Measurements from ENCODE around the gene POLL. TPM values are rescaled to one million over a fixed set of nuclear protein-coding genes. Genes with fewer than 3 reads are reported as not detected.

POLL gene
- total RNA-seq, 4 donors from 2014 or later = 23.9 to 89.8 (median 29.8) TPM

DNA sequence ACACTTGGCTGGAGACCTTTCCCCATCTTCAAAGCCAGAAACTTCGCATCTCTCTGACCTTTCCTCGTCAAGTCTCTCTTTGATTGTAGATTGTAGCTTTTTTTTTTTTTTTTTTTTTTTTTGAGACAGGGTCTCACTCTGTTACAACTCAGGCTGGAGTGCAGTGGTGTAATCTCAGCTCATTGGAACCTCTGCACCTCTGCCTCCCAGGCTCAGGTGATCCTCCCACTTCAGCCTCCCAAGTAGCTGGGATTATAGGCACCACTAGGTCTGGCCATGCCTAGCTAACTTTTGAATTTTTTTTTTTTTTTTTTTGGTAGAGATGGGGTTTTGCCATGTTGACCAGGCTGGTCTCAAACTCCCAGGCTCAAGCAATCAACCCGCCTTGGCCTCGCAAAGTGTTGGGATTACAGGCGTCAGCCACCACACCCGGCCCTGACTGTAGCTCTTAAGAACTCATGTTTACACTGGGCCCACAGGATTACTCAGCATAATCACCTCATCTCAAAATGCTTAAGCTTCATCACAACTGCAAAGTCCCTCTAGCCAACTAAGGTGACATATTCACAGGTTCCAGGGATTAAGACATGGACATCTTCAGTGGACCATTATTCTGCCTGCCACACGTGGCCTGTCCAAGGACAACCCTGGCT lies 11.7 kb downstream of the POLL start:
- H3K4me1 ChIP-seq = no peaks in the 10 kb centered on the region
- H3K27me3 ChIP-seq = no peaks in the 10 kb centered on the region
- no peak overlapping the region for H3K4me3 ChIP-seq
- intact Hi-C loops (cut with DNase I; ENCODE audit: low total_unique reads) = no loop called here
- H3K9me3 ChIP-seq = no peaks in the 10 kb centered on the region
- in situ Hi-C loops (cut with MboI; ENCODE audit: low pct_ligation_motif_present in 1 of 4, low pct_unique_long_range_greater_than_20kb in 1 of 4, low sequenced_read_pairs in 3 of 4) = no loop called here
- H3K27ac ChIP-seq = no peak overlapping the region
- TF ChIP-seq POLR2AphosphoS5 (IDR thresholded peaks at IDR 0.05) (no peak), POLR2A (IDR thresholded peaks at IDR 0.05) (no peak), CTCF (IDR thresholded peaks at IDR 0.05) (no peak), EP300 (IDR thresholded peaks at IDR 0.05; ENCODE audit: low read depth) (no peak)
- DNase-seq = no peak
- peaks cover 0 to 3% (median 0%) of the 10 kb centered on the region in 4 donors for H3K36me3 ChIP-seq
- 84 to 95% methylated on average over 2 to 7 of the region's 7 CpGs for whole genome bisulfite sequencing, 2 donors (ENCODE audit: low coverage in 1 of 2)

DNA sequence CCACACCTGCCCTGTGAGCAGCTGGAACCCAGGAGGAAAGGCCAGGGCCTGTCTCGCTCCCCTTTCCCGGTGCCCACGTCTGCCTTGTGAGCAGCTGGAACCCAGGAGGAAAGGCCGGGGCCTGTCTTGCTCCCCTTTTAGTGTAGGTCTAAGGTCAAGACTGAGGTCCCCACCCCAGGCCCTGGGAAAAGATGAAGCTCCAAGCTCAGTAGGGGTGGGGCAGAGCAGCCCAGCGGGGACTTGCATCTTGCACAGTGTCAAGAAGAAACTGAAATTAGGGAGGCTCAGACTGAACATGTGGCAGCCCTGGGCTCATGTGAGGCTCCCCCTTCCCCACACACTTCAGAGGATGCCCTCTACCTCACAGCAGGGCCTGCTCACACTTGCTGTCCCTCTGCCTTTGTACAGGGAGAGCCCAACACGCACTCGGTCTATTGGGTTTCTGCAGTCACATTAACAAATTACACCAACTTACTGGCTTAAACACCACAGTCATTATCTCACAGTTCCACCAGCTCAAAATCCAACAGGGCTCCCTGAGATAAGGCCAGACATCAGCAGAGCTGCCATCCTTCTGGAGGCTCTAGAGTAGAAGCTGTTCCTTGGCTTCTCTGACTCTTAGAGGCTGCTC lies 12.4 kb downstream of the POLL start:
- TF ChIP-seq EP300 (IDR thresholded peaks at IDR 0.05; ENCODE audit: low read depth) = no peak
- TF ChIP-seq CTCF (IDR thresholded peaks at IDR 0.05) = no peak
- no peak for TF ChIP-seq POLR2A (IDR thresholded peaks at IDR 0.05)
- no peak for TF ChIP-seq POLR2AphosphoS5 (IDR thresholded peaks at IDR 0.05)
- H3K4me3 ChIP-seq = no peak overlapping the region
- H3K9me3 ChIP-seq = no peaks in the 10 kb centered on the region
- H3K27me3 ChIP-seq = no peaks in the 10 kb centered on the region
- H3K27ac ChIP-seq = no peak overlapping the region
- peaks cover 0 to 3% (median 0%) of the 10 kb centered on the region in 4 donors for H3K36me3 ChIP-seq
- in situ Hi-C loops (cut with MboI; ENCODE audit: low pct_ligation_motif_present in 1 of 4, low pct_unique_long_range_greater_than_20kb in 1 of 4, low sequenced_read_pairs in 3 of 4) = no loop called here
- 85 to 100% methylated on average over 2 to 7 of the region's 7 CpGs for WGBS, 2 donors (ENCODE audit: low coverage in 1 of 2)
- no peak for DNase-seq
- intact Hi-C loops (cut with DNase I; ENCODE audit: low total_unique reads) = no loop called here
- H3K4me1 ChIP-seq = peaks cover 1 to 4% (median 2%) of the 10 kb centered on the region in 4 donors

DNA sequence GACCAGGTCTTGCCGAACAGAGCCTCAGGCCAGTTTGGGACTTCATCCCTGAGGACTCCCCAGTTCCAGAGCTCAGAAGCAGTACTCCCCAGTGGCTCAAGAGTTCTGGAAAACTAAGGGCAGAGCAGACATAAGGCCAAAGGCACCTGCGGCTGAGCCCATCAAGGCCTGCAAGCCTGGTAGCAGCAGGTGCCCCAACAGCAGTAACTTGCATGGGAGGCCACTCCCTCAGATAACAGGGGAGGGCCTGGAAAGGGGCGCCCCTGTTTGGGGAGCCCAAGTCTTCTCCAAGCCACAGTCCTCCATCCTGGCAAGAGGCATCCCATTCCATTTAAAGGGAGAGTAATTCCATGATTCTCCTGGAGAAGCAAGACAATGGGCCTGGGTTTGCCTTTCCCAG lies 13.0 kb downstream of the POLL start:
- Histone ChIP-seq H3K27me3 (peaks cover under 1% of the 10 kb centered on the region), H3K27ac (no peak overlapping the region), H3K9me3 (no peaks in the 10 kb centered on the region), H3K4me1 (peaks cover 5 to 8% (median 7%) of the 10 kb centered on the region in 4 donors), H3K4me3 (no peak overlapping the region), H3K36me3 (no peaks in the 10 kb centered on the region)
- TF ChIP-seq EP300 (IDR thresholded peaks at IDR 0.05; ENCODE audit: low read depth) (no peak), CTCF (IDR thresholded peaks at IDR 0.05) (no peak), POLR2A (IDR thresholded peaks at IDR 0.05) (no peak), POLR2AphosphoS5 (IDR thresholded peaks at IDR 0.05) (no peak)
- WGBS, 2 donors (ENCODE audit: low coverage in 1 of 2) = 84% methylated on average over 3 of the region's 3 CpGs; no CpG with 5 or more reads in 1 of the 2 donors
- in situ Hi-C loops (cut with MboI; ENCODE audit: low pct_ligation_motif_present in 1 of 4, low pct_unique_long_range_greater_than_20kb in 1 of 4, low sequenced_read_pairs in 3 of 4) = no loop called here
- intact Hi-C loops (cut with DNase I; ENCODE audit: low total_unique reads) = no loop called here
- DNase-seq = no peak

DNA sequence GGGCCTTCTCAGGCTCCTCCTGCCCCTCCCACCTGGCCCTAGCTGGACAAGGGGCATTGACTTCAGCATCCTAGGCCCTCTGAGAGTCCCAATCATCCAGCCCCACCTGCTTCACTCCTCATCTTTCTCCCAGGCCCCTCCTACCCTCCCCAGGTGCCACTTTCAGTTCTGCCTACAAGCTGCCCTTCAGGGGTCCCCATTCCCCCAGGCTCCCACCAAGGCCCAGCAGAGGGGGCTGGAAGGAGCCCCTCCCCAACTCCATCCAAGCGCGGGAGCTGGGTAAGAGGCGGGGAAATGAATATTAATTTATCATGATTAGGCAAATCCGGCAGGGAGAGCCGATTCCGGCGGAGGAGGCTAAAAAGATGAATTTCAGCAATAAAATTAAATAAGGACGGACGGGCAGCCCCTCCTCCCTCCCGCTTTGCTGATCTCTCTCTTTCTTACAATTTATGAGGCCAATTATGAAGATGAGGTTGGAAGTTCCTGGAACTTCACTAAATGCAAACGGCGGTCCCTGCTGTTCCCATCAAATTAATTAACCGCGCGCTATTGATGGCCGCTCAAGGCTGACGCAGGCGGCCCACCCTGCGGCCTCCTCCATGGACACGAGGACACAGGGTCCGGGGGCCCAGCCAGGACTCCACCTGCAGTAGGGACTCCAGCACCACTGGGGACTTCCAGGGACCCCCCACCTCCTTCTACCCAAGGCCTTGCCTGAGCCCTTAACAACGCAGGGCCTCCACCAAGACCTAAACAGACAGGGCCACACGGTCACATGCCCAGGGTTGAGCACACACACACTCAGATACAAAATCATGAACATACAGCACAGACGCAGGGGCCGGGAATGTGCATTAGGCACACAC lies 13.9 kb downstream of the POLL start:
- in situ Hi-C loops (cut with MboI; ENCODE audit: low pct_ligation_motif_present in 1 of 4, low pct_unique_long_range_greater_than_20kb in 1 of 4, low sequenced_read_pairs in 3 of 4) = loop anchor here (25.0 kb wide), 3 partner anchors 262 to 362 kb away; no protein-coding TSS in a partner anchor
- no peak for DNase-seq
- WGBS, 2 donors (ENCODE audit: low coverage in 1 of 2) = 88% methylated on average over 25 of the region's 25 CpGs; no CpG with 5 or more reads in 1 of the 2 donors
- Histone ChIP-seq H3K4me1 (peaks cover 11 to 16% (median 14%) of the 10 kb centered on the region in 4 donors), H3K27ac (no peak overlapping the region), H3K36me3 (no peaks in the 10 kb centered on the region), H3K4me3 (no peak overlapping the region), H3K9me3 (no peaks in the 10 kb centered on the region), H3K27me3 (peaks cover 10% of the 10 kb centered on the region)
- no peak for TF ChIP-seq POLR2A (IDR thresholded peaks at IDR 0.05)
- TF ChIP-seq POLR2AphosphoS5 (IDR thresholded peaks at IDR 0.05) = no peak
- TF ChIP-seq CTCF (IDR thresholded peaks at IDR 0.05) = no peak
- no peak for TF ChIP-seq EP300 (IDR thresholded peaks at IDR 0.05; ENCODE audit: low read depth)
- intact Hi-C loops (cut with DNase I; ENCODE audit: low total_unique reads) = no loop called here

Measured in transverse colon (tissue), 4 donors.